ENCODE results near the gene LRMDA.

GRCh38 chr10:76396134-76396533 lies 964.7 kb downstream of the LRMDA start:
- TF ChIP-seq, protein P1, sequence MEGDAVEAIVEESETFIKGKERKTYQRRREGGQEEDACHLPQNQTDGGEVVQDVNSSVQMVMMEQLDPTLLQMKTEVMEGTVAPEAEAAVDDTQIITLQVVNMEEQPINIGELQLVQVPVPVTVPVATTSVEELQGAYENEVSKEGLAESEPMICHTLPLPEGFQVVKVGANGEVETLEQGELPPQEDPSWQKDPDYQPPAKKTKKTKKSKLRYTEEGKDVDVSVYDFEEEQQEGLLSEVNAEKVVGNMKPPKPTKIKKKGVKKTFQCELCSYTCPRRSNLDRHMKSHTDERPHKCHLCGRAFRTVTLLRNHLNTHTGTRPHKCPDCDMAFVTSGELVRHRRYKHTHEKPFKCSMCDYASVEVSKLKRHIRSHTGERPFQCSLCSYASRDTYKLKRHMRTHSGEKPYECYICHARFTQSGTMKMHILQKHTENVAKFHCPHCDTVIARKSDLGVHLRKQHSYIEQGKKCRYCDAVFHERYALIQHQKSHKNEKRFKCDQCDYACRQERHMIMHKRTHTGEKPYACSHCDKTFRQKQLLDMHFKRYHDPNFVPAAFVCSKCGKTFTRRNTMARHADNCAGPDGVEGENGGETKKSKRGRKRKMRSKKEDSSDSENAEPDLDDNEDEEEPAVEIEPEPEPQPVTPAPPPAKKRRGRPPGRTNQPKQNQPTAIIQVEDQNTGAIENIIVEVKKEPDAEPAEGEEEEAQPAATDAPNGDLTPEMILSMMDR (conservative IDR thresholded peaks at IDR 0.05; ENCODE audit: low read depth, low read length), result no peak
- no peak for TF ChIP-seq EZH2 (IDR thresholded peaks at IDR 0.05; ENCODE audit: low read length, unreplicated experiment)
